ENCODE measurements around the gene ARSB.

DNA sequence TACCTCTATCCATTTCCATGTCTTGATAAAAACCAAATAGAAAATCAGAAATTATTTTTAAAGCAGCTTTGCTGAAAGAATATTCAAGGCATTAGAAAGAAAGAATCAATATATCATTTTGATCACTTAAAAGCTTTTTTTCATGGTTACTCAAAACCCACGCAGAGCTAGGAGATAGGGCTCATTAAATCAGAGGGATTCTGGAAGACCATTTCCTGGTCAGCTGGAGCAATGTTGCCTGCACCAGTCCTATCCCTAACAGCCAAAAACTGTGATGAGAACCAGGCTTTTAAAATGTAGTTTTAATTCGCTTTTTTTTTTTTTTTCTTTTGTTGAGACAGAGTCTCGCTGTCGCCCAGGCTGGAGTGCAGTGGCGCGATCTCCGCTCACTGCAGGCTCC, 72.3 kb downstream of the ARSB start:
- TF ChIP-seq, protein P1, sequence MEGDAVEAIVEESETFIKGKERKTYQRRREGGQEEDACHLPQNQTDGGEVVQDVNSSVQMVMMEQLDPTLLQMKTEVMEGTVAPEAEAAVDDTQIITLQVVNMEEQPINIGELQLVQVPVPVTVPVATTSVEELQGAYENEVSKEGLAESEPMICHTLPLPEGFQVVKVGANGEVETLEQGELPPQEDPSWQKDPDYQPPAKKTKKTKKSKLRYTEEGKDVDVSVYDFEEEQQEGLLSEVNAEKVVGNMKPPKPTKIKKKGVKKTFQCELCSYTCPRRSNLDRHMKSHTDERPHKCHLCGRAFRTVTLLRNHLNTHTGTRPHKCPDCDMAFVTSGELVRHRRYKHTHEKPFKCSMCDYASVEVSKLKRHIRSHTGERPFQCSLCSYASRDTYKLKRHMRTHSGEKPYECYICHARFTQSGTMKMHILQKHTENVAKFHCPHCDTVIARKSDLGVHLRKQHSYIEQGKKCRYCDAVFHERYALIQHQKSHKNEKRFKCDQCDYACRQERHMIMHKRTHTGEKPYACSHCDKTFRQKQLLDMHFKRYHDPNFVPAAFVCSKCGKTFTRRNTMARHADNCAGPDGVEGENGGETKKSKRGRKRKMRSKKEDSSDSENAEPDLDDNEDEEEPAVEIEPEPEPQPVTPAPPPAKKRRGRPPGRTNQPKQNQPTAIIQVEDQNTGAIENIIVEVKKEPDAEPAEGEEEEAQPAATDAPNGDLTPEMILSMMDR (IDR thresholded peaks at IDR 0.05 in 2 of 3, conservative IDR thresholded peaks at IDR 0.05 in 1 of 3; ENCODE audit: insufficient read depth in 2 of 3, low read depth in 1 of 3, low read length in 3 of 3) = no peak
- TF ChIP-seq, protein P2, sequence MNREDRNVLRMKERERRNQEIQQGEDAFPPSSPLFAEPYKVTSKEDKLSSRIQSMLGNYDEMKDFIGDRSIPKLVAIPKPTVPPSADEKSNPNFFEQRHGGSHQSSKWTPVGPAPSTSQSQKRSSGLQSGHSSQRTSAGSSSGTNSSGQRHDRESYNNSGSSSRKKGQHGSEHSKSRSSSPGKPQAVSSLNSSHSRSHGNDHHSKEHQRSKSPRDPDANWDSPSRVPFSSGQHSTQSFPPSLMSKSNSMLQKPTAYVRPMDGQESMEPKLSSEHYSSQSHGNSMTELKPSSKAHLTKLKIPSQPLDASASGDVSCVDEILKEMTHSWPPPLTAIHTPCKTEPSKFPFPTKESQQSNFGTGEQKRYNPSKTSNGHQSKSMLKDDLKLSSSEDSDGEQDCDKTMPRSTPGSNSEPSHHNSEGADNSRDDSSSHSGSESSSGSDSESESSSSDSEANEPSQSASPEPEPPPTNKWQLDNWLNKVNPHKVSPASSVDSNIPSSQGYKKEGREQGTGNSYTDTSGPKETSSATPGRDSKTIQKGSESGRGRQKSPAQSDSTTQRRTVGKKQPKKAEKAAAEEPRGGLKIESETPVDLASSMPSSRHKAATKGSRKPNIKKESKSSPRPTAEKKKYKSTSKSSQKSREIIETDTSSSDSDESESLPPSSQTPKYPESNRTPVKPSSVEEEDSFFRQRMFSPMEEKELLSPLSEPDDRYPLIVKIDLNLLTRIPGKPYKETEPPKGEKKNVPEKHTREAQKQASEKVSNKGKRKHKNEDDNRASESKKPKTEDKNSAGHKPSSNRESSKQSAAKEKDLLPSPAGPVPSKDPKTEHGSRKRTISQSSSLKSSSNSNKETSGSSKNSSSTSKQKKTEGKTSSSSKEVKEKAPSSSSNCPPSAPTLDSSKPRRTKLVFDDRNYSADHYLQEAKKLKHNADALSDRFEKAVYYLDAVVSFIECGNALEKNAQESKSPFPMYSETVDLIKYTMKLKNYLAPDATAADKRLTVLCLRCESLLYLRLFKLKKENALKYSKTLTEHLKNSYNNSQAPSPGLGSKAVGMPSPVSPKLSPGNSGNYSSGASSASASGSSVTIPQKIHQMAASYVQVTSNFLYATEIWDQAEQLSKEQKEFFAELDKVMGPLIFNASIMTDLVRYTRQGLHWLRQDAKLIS (CRISPR knock-in tag; IDR thresholded peaks at IDR 0.05) = no peak

All from K562 (cell line).